ENCODE results near the gene MPP2.

DNA sequence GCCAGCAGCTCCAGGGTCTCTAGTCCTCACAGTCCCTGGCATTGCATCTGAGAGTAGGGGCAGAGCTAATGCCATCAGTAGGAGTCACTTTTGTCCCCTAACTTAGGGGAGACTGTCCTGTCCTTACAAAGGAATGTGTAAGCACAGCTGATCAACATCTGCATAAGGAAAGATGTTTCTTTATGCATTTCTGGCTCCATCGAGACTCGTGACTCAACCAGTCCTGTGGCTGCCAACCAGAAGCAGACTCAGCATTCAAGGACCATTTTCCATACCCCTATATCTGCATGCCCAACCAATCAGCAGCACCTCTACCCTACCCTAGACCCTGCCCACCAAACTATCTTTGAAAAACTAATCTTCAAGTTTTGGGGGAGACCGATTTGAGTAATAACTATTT lies 8.2 kb upstream of the MPP2 start:
- TF ChIP-seq, protein P1, sequence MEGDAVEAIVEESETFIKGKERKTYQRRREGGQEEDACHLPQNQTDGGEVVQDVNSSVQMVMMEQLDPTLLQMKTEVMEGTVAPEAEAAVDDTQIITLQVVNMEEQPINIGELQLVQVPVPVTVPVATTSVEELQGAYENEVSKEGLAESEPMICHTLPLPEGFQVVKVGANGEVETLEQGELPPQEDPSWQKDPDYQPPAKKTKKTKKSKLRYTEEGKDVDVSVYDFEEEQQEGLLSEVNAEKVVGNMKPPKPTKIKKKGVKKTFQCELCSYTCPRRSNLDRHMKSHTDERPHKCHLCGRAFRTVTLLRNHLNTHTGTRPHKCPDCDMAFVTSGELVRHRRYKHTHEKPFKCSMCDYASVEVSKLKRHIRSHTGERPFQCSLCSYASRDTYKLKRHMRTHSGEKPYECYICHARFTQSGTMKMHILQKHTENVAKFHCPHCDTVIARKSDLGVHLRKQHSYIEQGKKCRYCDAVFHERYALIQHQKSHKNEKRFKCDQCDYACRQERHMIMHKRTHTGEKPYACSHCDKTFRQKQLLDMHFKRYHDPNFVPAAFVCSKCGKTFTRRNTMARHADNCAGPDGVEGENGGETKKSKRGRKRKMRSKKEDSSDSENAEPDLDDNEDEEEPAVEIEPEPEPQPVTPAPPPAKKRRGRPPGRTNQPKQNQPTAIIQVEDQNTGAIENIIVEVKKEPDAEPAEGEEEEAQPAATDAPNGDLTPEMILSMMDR (IDR thresholded peaks at IDR 0.05), result no peak
- TF ChIP-seq POLR2A (IDR thresholded peaks at IDR 0.05) (no peak), POLR2AphosphoS5 (IDR thresholded peaks at IDR 0.05) (no peak), EP300 (IDR thresholded peaks at IDR 0.05) (no peak)

Measured in stomach (tissue), 4 donors.